COLO668 (cell line): ENCODE results near the gene NDRG2.

Experiments
- DNase-seq: peaks from one replicate; lab custom pipeline; 2025; ENCODE audit not compliant: unreplicated experiment; lab: John Stamatoyannopoulos, UW

NDRG2 gene

DNA sequence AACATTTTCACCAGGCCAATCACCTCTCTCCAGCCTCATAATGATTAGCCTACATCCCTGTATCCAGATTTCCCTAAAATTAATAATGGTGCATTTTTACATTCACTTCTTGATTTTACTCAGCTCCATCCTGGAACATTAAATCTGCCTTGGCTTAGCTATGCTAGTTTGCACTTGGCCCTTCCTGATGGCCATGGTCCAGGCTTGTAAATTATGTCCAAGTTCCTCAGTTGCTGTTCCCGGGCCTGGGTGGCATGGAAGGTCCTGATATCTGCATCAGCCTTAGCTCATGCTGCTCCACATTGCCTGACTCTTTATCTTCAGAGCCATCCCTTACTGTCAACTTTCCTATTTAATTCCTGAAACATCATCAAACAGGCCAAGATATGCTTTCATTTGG, 46.2 kb downstream of the NDRG2 start:
- DNase-seq = no peak

DNA sequence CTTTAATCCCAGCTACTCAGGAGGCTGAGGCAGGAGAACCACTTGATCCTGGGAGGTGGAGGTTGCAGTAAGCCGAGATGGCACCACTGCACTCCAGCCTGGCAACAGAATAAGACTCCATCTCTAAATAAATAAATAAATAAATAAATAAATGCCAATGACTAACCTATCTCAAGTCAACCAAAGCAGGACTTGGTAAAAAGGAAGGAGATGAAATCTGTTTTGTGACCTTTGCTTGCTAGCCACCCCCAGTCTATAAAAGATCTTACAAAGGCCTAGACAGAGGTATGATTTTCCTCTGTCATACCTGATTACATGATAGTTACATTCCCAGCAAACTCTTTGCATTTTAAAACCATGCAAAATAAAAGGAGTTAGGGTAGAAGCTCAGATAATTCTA, 48.6 kb downstream of the NDRG2 start:
- DNase-seq = no peak

DNA sequence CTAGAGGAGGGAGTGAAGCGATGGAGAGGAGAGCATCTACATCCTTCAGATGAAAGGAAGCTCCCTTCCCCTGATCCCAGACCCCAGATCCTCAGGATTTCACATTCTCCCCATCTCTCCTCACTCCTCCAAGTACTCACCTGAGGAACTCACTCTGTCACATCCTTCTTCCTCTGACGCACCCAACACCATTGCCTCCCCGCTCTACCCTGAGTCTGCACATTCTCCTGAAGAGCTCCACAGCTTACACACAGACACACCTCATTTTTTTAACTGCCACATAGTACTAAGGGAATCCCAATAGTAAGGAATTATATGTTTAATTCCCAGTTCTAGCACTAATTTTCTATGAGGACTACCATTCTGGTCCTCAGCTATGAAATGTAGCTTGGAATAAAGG, 51.4 kb downstream of the NDRG2 start:
- no peak for DNase-seq

DNA sequence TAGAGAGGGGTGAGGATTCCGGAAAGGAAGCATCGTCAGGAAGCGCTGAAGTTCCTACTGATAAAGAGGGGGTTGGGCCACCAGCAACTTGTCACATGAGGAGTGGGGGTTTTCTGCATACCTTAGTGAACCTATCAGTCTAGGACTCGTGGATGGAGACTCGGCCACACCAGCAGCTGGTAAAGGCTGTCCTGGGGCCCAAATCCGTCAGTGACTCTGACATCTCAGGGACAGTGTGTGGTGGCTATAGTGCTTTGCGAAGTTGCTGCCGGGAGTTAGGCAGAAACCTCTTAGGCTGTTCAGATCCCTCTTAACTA, 53.2 kb downstream of the NDRG2 start:
- DNase-seq = no peak

DNA sequence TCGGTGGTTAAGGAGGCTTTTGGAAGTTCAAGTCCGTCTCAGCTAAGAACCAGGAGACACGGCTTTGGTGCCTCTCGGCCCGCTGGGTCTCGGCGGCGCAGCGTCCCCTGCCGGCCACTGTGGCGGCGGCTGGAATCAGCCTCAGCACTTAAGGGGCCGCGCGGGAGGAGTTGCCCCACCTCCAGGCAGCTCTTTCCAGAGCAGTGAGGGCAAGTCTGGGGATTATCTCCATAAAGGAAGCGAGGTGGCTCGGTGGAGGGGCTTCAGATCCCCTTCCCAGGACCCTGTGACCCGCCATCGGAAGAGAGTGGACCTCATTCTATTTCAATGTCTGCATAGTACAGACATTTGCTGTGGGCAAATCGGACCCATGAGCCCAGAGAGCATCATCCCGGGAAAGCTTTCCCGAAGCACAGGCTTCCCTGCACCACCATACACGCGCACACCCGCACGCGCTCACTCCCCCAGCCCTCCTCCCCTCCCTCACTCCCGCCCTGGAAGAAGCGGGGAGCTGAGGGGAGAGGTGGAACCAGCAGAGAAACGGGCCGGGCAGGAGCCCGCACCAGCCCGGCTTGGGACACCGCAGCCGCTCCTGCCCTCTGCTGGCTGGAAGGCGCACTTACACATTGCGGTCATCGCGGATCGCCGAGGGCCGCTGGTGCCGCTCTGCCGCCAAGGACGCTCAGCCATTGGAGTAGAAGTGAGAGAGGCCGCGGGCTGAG, 53.7 kb downstream of the NDRG2 start:
- DNase-seq = peak; percentile 77

DNA sequence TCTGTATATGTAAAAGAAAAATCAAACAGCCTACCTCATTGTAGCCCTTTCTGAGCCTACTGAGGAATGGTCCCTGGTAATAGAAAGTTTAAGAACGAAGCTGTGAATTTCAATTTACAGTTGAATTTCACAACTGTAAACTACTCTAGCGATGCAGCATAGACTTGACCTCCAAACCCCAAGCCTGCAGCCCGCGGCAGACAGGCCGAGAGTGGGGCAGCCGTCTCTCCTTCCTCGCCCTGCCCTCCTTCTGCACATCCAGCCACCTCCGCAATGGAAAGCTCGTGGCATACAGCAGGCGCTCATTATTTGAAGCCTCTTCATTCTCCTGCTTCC, 54.2 kb downstream of the NDRG2 start:
- DNase-seq = no peak

DNA sequence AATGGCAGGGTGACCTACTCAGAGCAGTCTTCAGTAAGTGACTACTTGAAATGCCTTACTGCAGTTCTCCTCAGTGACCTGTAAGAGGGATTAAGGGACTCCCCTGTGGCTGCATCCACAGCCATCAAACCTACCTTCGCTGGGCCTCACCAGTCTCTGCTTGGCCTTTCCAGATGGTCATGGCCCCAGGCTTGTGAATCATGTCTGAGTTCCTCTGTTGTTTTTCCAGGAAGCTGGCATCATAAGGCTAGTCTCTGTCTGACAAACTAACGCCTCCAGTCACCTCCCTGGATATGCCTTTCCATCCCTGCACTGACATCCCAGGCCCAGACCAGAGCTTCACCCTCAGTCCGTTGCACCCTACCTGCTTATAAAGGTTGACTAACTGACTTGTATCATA, 55.5 kb downstream of the NDRG2 start:
- no peak for DNase-seq
